Measurements from ENCODE around the gene NAV2.

- TF ChIP-seq CTCF (IDR thresholded peaks at IDR 0.05; ENCODE audit: poor library complexity, severe bottlenecking) (no peak), SMC3 (conservative IDR thresholded peaks at IDR 0.05; ENCODE audit: poor library complexity) (no peak), POLR2AphosphoS5 (IDR thresholded peaks at IDR 0.05) (no peak), EZH2 (IDR thresholded peaks at IDR 0.05; ENCODE audit: borderline replicate concordance, insufficient read depth, low read length, poor library complexity, severe bottlenecking) (no peak), EP300 (conservative IDR thresholded peaks at IDR 0.05; ENCODE audit: poor library complexity, severe bottlenecking) (no peak), RAD21 (conservative IDR thresholded peaks at IDR 0.05) (no peak), REST (IDR thresholded peaks at IDR 0.05; ENCODE audit: borderline replicate concordance) (no peak)
Observed at GRCh38 chr11:20024172-20024935, 311.7 kb downstream of the NAV2 start.

All from neural cell (in vitro differentiated cells).